Stomach (tissue), 9 donors: ENCODE results near the gene GPC5. TPM values are rescaled to one million over a fixed set of nuclear protein-coding genes. Genes with fewer than 3 reads are reported as not detected.

Experiments
- DNase-seq, 2 donors: peaks; one replicate each; pipeline versions ENCODE4 v3.0.0 to v3.0.0-alpha.2; 2013 to 2019
- H3K27ac ChIP-seq, 5 donors: fragments of 200-600 bp in 4 of 5; sonication (generic) in 4 of 5; one replicate each; pipeline ENCODE4 v1.5.1; 2013 to 2019; ENCODE audit warnings: mild to moderate bottlenecking in 1 of 5, moderate library complexity in 1 of 5
- H3K27me3 ChIP-seq, 3 donors: fragments of 200-600 bp; sonication (generic); one replicate each; pipeline ENCODE4 v1.5.1; 2017 to 2019; ENCODE audit warnings: mixed run types in 1 of 3
- H3K36me3 ChIP-seq, 4 donors: fragments of 200-600 bp; sonication (generic); 1 replicate in 3 of 4; 2 replicates in 1 of 4; pipeline ENCODE4 v1.5.1; 2016 to 2019
- H3K4me1 ChIP-seq, 4 donors: fragments of 200-600 bp; sonication (generic); one replicate each; pipeline ENCODE4 v1.5.1; 2016 to 2019
- H3K4me3 ChIP-seq, 4 donors: fragments of 200-600 bp; sonication (generic) in 3 of 4; one replicate each; pipeline ENCODE4 v1.5.1; 2016 to 2019; ENCODE audit warnings: mild to moderate bottlenecking in 1 of 4
- H3K9me3 ChIP-seq, 4 donors: fragments of 200-600 bp; sonication (generic); one replicate each; pipeline ENCODE4 v1.5.1; 2016 to 2019
- EP300 ChIP-seq: sonication (generic); formaldehyde crosslinking; IDR thresholded peaks from one replicate; pipeline ENCODE4 v1.6.1; 2017; ENCODE audit warnings: antibody characterized with exemption
- POLR2A ChIP-seq, 4 donors: fragments of 450-650 bp; IDR thresholded peaks; one replicate each; pipeline ENCODE4 v1.6.1; 2016; ENCODE audit warnings: antibody characterized with exemption in 4 of 4, control low read depth in 2 of 4, mild to moderate bottlenecking in 1 of 4, moderate library complexity in 1 of 4
- POLR2AphosphoS5 ChIP-seq, 3 donors: sonication (generic); formaldehyde crosslinking; IDR thresholded peaks; one replicate each; pipeline ENCODE4 v1.6.1; 2016; ENCODE audit warnings: antibody characterized with exemption in 3 of 3
- WGBS, 5 donors: extraction: QIAGEN DNeasy Blood & Tissue Kit in 3 of 5; methylation state at CpG; one replicate each; pipeline versions ENCODE4 v1.1.5 to v1.1.7; 2013 to 2018; 5-methylcytosine and 5-hydroxymethylcytosine counted together
- intact Hi-C: fragments of 100-400 bp; cut with DNase I; formaldehyde crosslinking; loops from one replicate; pipeline ENCODE4 v1.15.1; 2023; ENCODE audit warnings: low total_unique reads
- polyA plus RNA-seq, 3 donors: library from polyadenylated mRNA; stranded (reverse); fragments of 200-250 nt; gene quantifications; one replicate each; pipeline ENCODE4 v1.2.3, GENCODE V29; 2013
- total RNA-seq, 5 donors: library from RNA; depleted of rRNA; stranded (reverse); fragments of >200 nt; gene quantifications; one replicate each; pipeline versions ENCODE4 v1.1.0 to v1.2.3, GENCODE V29; 2014 to 2016
- TF ChIP-seq, protein P1 (sequence below), 7 experiments: fragments of 450-650 bp in 4 of 7; fragments of 200-600 bp in 3 of 7; sonication (generic) in 3 of 7; IDR thresholded peaks; one replicate each; pipeline ENCODE4 v1.5.1; 2016 to 2019; ENCODE audit warnings: antibody characterized with exemption in 7 of 7, control low read depth in 2 of 7, mild to moderate bottlenecking in 1 of 7
- donor health status: healthy with polysubstance abuse.
- donor health status: Bipolar disorder and iron deficiency.
- donor health status: healthy.

The GPC5 gene
- total and polyA plus RNA-seq, 8 donors, result 0.87 to 2.8 TPM; not detected in 6

DNA sequence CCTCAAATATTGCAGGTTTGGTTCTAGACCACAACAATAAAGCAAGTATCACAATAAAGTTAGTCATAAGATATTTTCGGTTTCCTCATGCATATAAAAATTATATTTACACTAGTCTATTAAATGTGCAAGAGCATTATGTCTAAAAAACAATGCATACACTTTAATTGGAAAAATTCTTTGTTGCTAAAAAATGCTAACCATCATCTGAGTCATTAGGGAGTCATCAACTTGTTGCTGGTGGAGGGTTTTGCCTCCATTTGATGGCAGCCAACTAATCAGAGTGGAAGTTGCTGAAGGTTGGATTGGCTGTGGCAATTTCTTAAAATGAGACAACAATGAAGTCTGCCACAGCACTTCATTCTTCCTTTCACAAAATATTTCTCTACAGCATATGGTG, 1405.9 kb downstream of the GPC5 start:
- intact Hi-C loops, result no loop called here
- no peak for DNase-seq
- H3K27ac ChIP-seq, result no peak overlapping the region
- TF ChIP-seq, protein P1, sequence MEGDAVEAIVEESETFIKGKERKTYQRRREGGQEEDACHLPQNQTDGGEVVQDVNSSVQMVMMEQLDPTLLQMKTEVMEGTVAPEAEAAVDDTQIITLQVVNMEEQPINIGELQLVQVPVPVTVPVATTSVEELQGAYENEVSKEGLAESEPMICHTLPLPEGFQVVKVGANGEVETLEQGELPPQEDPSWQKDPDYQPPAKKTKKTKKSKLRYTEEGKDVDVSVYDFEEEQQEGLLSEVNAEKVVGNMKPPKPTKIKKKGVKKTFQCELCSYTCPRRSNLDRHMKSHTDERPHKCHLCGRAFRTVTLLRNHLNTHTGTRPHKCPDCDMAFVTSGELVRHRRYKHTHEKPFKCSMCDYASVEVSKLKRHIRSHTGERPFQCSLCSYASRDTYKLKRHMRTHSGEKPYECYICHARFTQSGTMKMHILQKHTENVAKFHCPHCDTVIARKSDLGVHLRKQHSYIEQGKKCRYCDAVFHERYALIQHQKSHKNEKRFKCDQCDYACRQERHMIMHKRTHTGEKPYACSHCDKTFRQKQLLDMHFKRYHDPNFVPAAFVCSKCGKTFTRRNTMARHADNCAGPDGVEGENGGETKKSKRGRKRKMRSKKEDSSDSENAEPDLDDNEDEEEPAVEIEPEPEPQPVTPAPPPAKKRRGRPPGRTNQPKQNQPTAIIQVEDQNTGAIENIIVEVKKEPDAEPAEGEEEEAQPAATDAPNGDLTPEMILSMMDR (IDR thresholded peaks at IDR 0.05), result no peak
- TF ChIP-seq EP300 (no peak), POLR2A (IDR thresholded peaks at IDR 0.05) (no peak), POLR2AphosphoS5 (IDR thresholded peaks at IDR 0.05) (no peak)
- no peaks in the 10 kb centered on the region for H3K9me3 ChIP-seq
- H3K4me1 ChIP-seq, result peaks cover 4 to 14% (median 9%) of the 10 kb centered on the region in 4 donors
- H3K36me3 ChIP-seq, result no peaks in the 10 kb centered on the region
- 82 to 92% (median 86%) methylated on average over 1 of the region's 1 CpG for WGBS, 5 donors
- H3K27me3 ChIP-seq, result no peaks in the 10 kb centered on the region
- no peak overlapping the region for H3K4me3 ChIP-seq

DNA sequence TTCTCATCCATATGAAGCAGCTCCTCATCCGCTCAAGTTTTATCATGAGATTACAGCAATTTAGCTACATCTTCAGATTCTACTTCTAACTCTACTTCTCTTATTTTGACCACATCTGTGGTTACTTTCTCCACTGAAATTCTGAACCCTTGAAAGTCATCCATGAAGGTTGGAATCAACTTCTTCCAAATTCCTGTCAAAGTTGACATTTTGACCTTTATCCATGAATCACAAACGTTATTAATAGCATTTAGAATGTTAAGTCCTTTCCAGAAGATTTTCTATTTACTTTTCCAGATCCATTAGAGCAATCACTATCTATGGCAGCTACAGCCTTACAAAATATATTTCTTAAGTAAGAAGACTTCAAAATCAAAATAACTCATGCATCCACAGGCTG, 1406.5 kb downstream of the GPC5 start:
- Histone ChIP-seq H3K9me3 (no peaks in the 10 kb centered on the region), H3K4me1 (peaks cover 4 to 14% (median 9%) of the 10 kb centered on the region in 4 donors), H3K27ac (no peak overlapping the region), H3K36me3 (no peaks in the 10 kb centered on the region), H3K27me3 (no peaks in the 10 kb centered on the region), H3K4me3 (no peak overlapping the region)
- intact Hi-C loops, result no loop called here
- no peak for DNase-seq
- WGBS, 5 donors, result 60 to 62% (median 62%) methylated on average over 2 of the region's 2 CpGs
- TF ChIP-seq POLR2A (IDR thresholded peaks at IDR 0.05) (no peak), POLR2AphosphoS5 (IDR thresholded peaks at IDR 0.05) (no peak), EP300 (no peak)
- TF ChIP-seq, protein P1 (IDR thresholded peaks at IDR 0.05), result no peak

DNA sequence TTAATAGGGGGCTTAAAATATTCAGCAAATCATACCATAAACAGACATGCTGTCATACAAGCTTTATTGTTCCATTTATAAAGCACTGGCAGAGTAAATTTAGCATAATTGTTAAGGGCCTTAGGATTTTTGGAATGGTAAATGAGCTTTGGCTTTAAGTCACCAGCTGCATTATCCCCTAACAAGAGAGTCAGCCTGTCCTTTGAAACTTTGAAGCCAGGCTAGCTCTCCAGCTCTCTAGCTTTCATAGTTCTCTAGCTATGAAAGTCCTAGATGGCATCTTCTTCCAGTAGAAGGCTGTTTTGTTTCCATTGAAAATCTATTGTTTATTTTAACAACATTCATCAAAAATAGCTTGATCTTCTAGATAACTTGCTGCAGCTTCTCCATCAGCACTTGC, 1407.3 kb downstream of the GPC5 start:
- TF ChIP-seq, protein P1 (IDR thresholded peaks at IDR 0.05), result no peak
- no peak for TF ChIP-seq EP300
- TF ChIP-seq POLR2AphosphoS5 (IDR thresholded peaks at IDR 0.05), result no peak
- no peak for TF ChIP-seq POLR2A (IDR thresholded peaks at IDR 0.05)
- Histone ChIP-seq H3K4me3 (peak overlapping the region; percentile 18 to 43 (median 32)), H3K4me1 (peaks cover 4 to 14% (median 9%) of the 10 kb centered on the region in 4 donors)

DNA sequence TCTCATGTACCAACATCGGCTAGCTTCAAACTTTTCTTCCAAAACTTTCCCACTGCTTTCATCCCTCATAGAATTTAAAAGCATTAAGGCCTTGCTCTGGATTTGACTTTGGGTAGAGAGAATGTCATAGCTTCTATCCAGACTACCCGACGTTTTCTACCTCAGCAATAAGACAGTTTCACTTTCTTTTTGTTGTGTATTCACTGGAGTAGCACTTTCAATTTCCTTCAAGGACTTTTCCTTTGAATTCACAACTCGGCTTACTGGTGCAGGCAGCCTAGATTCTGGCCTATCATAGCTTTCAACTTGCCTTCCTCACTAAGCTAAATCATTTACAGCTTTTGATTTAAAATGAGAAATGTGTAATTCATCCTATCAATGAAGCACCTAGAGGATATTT, 1407.8 kb downstream of the GPC5 start:
- H3K4me1 ChIP-seq, result peaks cover 4 to 14% (median 9%) of the 10 kb centered on the region in 4 donors
- DNase-seq, result peak in 1 of 2 donors; percentile 56
- no peaks in the 10 kb centered on the region for H3K9me3 ChIP-seq
- H3K36me3 ChIP-seq, result no peaks in the 10 kb centered on the region
- peak overlapping the region in 4 of 5 donors; percentile 44 to 76 (median 55) for H3K27ac ChIP-seq
- intact Hi-C loops, result no loop called here
- WGBS, 5 donors, result 17 to 25% (median 18%) methylated on average over 4 of the region's 4 CpGs
- TF ChIP-seq POLR2A (IDR thresholded peaks at IDR 0.05) (no peak), EP300 (no peak), POLR2AphosphoS5 (IDR thresholded peaks at IDR 0.05) (no peak)
- TF ChIP-seq, protein P1 (IDR thresholded peaks at IDR 0.05), result no peak
- no peaks in the 10 kb centered on the region for H3K27me3 ChIP-seq
- H3K4me3 ChIP-seq, result peak overlapping the region; percentile 18 to 43 (median 32)

More for the DNA sequence above, 1407.3 kb downstream of the GPC5 start:
- Histone ChIP-seq H3K27ac (peak overlapping the region in 4 of 5 donors; percentile 44 to 76 (median 55)), H3K36me3 (no peaks in the 10 kb centered on the region), H3K9me3 (no peaks in the 10 kb centered on the region), H3K27me3 (no peaks in the 10 kb centered on the region)
- no peak for DNase-seq
- intact Hi-C loops, result no loop called here
